T-helper 1 cell treated with Interleukin-12 subunit alpha and Interleukin-12 subunit beta and Interleukin-4 antibody, amounts not matched to agents 30 μg/mL and 1 μg/mL, for 36 hours (primary cell): ENCODE data around the gene PSMB7.

Experiments
- H3K27ac Mint-ChIP-seq: one replicate; pipeline ENCODE4 v1.8.0; 2021; ENCODE audit warnings: mild to moderate bottlenecking, mixed read lengths
- H3K27me3 Mint-ChIP-seq: one replicate; pipeline ENCODE4 v1.8.0; 2021; ENCODE audit warnings: low read depth, mixed read lengths
- H3K36me3 Mint-ChIP-seq: one replicate; pipeline ENCODE4 v1.8.0; 2021; ENCODE audit warnings: low read depth, mixed read lengths
- H3K4me1 Mint-ChIP-seq: one replicate; pipeline ENCODE4 v1.8.0; 2021; ENCODE audit warnings: low read depth, mixed read lengths
- H3K4me3 Mint-ChIP-seq: one replicate; pipeline ENCODE4 v1.8.0; 2021; ENCODE audit warnings: mild to moderate bottlenecking, moderate library complexity, mixed read lengths
- H3K9me3 Mint-ChIP-seq: one replicate; pipeline ENCODE4 v1.8.0; 2021; ENCODE audit warnings: mixed read lengths

Gene PSMB7

GRCh38 chr9:124415102-124415851 lies at the start of gene PSMB7:
Gene PSMB7, minus strand, starts transcription at chr9:124415442. Its CDS starts 17 bp downstream, at chr9:124415425.
- Mint-ChIP-seq H3K4me1 (peaks cover 23% of the 10 kb centered on the region), H3K4me3 (peak within 1 kb of the TSS; percentile 96), H3K27me3 (no peaks in the 10 kb centered on the region), H3K9me3 (peaks cover 3% of the 10 kb centered on the region), H3K36me3 (peaks cover 28% of the 10 kb centered on the region), H3K27ac (peak within 1 kb of the TSS; percentile 91)

GRCh38 chr9:124462739-124463138 lies 47.5 kb upstream of the PSMB7 start:
- no peak overlapping the region for H3K4me3 Mint-ChIP-seq
- no peak overlapping the region for H3K27ac Mint-ChIP-seq
- H3K27me3 Mint-ChIP-seq, result peaks cover 14% of the 10 kb centered on the region
- no peaks in the 10 kb centered on the region for H3K9me3 Mint-ChIP-seq
- no peaks in the 10 kb centered on the region for H3K4me1 Mint-ChIP-seq
- H3K36me3 Mint-ChIP-seq, result no peaks in the 10 kb centered on the region

GRCh38 chr9:124458441-124458840 lies 43.2 kb upstream of the PSMB7 start:
- H3K27ac Mint-ChIP-seq, result no peak overlapping the region
- no peaks in the 10 kb centered on the region for H3K4me1 Mint-ChIP-seq
- no peak overlapping the region for H3K4me3 Mint-ChIP-seq
- no peaks in the 10 kb centered on the region for H3K36me3 Mint-ChIP-seq
- no peaks in the 10 kb centered on the region for H3K9me3 Mint-ChIP-seq
- H3K27me3 Mint-ChIP-seq, result peaks cover 9% of the 10 kb centered on the region

- Mint-ChIP-seq H3K36me3 (no peaks in the 10 kb centered on the region), H3K9me3 (no peaks in the 10 kb centered on the region), H3K27ac (no peak overlapping the region), H3K4me3 (no peak overlapping the region), H3K4me1 (no peaks in the 10 kb centered on the region), H3K27me3 (peaks cover 4% of the 10 kb centered on the region)
These were observed 42.7 kb upstream of the PSMB7 start for GRCh38 chr9:124457887-124458431.

GRCh38 chr9:124457079-124457886 lies 42.0 kb upstream of the PSMB7 start:
- Mint-ChIP-seq H3K4me1 (no peaks in the 10 kb centered on the region), H3K4me3 (no peak overlapping the region), H3K36me3 (no peaks in the 10 kb centered on the region), H3K27me3 (no peaks in the 10 kb centered on the region), H3K9me3 (no peaks in the 10 kb centered on the region), H3K27ac (no peak overlapping the region)

- H3K27me3 Mint-ChIP-seq, result peaks cover 6% of the 10 kb centered on the region
- H3K36me3 Mint-ChIP-seq, result no peaks in the 10 kb centered on the region
- no peak overlapping the region for H3K4me3 Mint-ChIP-seq
- H3K4me1 Mint-ChIP-seq, result no peaks in the 10 kb centered on the region
- H3K27ac Mint-ChIP-seq, result no peak overlapping the region
- H3K9me3 Mint-ChIP-seq, result no peaks in the 10 kb centered on the region
These were observed 41.3 kb upstream of the PSMB7 start for GRCh38 chr9:124456341-124457078.

- Mint-ChIP-seq H3K27ac (no peak overlapping the region), H3K36me3 (no peaks in the 10 kb centered on the region), H3K27me3 (peaks cover 9% of the 10 kb centered on the region), H3K4me1 (no peaks in the 10 kb centered on the region), H3K4me3 (no peak overlapping the region), H3K9me3 (no peaks in the 10 kb centered on the region)
These were observed 40.6 kb upstream of the PSMB7 start for GRCh38 chr9:124455820-124456219.

- Mint-ChIP-seq H3K4me1 (no peaks in the 10 kb centered on the region), H3K9me3 (no peaks in the 10 kb centered on the region), H3K36me3 (no peaks in the 10 kb centered on the region), H3K27me3 (peaks cover 9% of the 10 kb centered on the region), H3K27ac (no peak overlapping the region), H3K4me3 (no peak overlapping the region)
These were observed 39.7 kb upstream of the PSMB7 start for GRCh38 chr9:124454791-124455443.

- Mint-ChIP-seq H3K4me3 (no peak overlapping the region), H3K9me3 (no peaks in the 10 kb centered on the region), H3K27ac (no peak overlapping the region), H3K36me3 (no peaks in the 10 kb centered on the region), H3K4me1 (no peaks in the 10 kb centered on the region), H3K27me3 (peaks cover 16% of the 10 kb centered on the region)
These were observed 39.1 kb upstream of the PSMB7 start for GRCh38 chr9:124454296-124454695.

- H3K9me3 Mint-ChIP-seq, result no peaks in the 10 kb centered on the region
- H3K4me3 Mint-ChIP-seq, result no peak overlapping the region
- no peak overlapping the region for H3K27ac Mint-ChIP-seq
These were observed 38.4 kb upstream of the PSMB7 start for GRCh38 chr9:124453586-124454191.

GRCh38 chr9:124452841-124453585 lies 37.8 kb upstream of the PSMB7 start:
- no peak overlapping the region for H3K4me3 Mint-ChIP-seq
- H3K36me3 Mint-ChIP-seq, result no peaks in the 10 kb centered on the region
- H3K27me3 Mint-ChIP-seq, result peaks cover 25% of the 10 kb centered on the region
- no peaks in the 10 kb centered on the region for H3K9me3 Mint-ChIP-seq
- H3K27ac Mint-ChIP-seq, result no peak overlapping the region
- no peaks in the 10 kb centered on the region for H3K4me1 Mint-ChIP-seq

More at GRCh38 chr9:124453586-124454191, 38.4 kb upstream of the PSMB7 start:
- H3K36me3 Mint-ChIP-seq, result no peaks in the 10 kb centered on the region
- H3K4me1 Mint-ChIP-seq, result no peaks in the 10 kb centered on the region
- peaks cover 22% of the 10 kb centered on the region for H3K27me3 Mint-ChIP-seq

GRCh38 chr9:124452326-124452725 lies 37.1 kb upstream of the PSMB7 start:
- no peak overlapping the region for H3K4me3 Mint-ChIP-seq

GRCh38 chr9:124450931-124451661 lies 35.9 kb upstream of the PSMB7 start:
- Mint-ChIP-seq H3K4me1 (no peaks in the 10 kb centered on the region), H3K36me3 (no peaks in the 10 kb centered on the region), H3K4me3 (no peak overlapping the region), H3K27me3 (peaks cover 25% of the 10 kb centered on the region), H3K27ac (no peak overlapping the region), H3K9me3 (no peaks in the 10 kb centered on the region)

More at GRCh38 chr9:124452326-124452725, 37.1 kb upstream of the PSMB7 start:
- no peaks in the 10 kb centered on the region for H3K4me1 Mint-ChIP-seq
- no peak overlapping the region for H3K27ac Mint-ChIP-seq
- H3K27me3 Mint-ChIP-seq, result peaks cover 25% of the 10 kb centered on the region
- H3K9me3 Mint-ChIP-seq, result no peaks in the 10 kb centered on the region
- no peaks in the 10 kb centered on the region for H3K36me3 Mint-ChIP-seq
